A673 (cell line): Measurements from ENCODE around the gene A4GALT.
"Not testable (repeated sequence)": the region's sequence is repeated elsewhere in the genome, so short reads cannot be mapped to it uniquely, and the experiment has no call there.

Experiments used
- EZH2 ChIP-seq: fragments of 200-600 bp; sonication (generic); IDR thresholded peaks from 2 replicates; pipeline ENCODE4 v1.6.1; 2017; ENCODE audit warnings: borderline replicate concordance, low read depth, mild to moderate bottlenecking, mixed read lengths, antibody characterized with exemption, low read length; ENCODE audit not compliant: poor library complexity, severe bottlenecking
- TF ChIP-seq, protein P1 (sequence below): fragments of 300-800, 200-600 bp; sonication (generic); conservative IDR thresholded peaks from 2 replicates; pipeline ENCODE4 v1.5.1; 2017; ENCODE audit warnings: low read depth, mild to moderate bottlenecking, antibody characterized with exemption, low read length, moderate library complexity, mixed read lengths

DNA sequence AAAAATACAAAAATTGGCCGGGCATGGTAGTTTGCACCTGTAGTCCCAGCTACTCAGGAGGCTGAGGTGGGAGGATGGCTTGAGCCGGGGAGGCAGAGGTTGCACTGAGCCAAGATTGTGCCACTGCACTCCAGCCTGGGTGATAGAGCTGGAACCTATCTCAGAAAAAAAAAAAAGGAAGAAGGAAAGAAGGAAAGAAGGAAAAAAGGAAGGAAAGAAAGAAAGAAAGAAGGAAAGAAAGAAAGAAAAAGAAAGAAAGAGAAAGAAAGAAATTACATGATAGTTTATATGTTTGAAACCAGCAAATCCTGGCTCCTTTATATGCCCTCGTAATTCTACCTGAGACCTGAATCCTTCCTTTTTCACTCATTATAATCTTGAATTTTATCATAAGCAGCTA is 54.3 kb downstream of the A4GALT start:
- TF ChIP-seq EZH2 = not testable (repeated sequence)
- TF ChIP-seq, protein P1, sequence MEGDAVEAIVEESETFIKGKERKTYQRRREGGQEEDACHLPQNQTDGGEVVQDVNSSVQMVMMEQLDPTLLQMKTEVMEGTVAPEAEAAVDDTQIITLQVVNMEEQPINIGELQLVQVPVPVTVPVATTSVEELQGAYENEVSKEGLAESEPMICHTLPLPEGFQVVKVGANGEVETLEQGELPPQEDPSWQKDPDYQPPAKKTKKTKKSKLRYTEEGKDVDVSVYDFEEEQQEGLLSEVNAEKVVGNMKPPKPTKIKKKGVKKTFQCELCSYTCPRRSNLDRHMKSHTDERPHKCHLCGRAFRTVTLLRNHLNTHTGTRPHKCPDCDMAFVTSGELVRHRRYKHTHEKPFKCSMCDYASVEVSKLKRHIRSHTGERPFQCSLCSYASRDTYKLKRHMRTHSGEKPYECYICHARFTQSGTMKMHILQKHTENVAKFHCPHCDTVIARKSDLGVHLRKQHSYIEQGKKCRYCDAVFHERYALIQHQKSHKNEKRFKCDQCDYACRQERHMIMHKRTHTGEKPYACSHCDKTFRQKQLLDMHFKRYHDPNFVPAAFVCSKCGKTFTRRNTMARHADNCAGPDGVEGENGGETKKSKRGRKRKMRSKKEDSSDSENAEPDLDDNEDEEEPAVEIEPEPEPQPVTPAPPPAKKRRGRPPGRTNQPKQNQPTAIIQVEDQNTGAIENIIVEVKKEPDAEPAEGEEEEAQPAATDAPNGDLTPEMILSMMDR = not testable (repeated sequence)
